NCI-H510A (cell line): ENCODE measurements around the gene DGLUCY.
"Not testable (repeated sequence)": the region's sequence is repeated elsewhere in the genome, so short reads cannot be mapped to it uniquely, and the experiment has no call there.

Experiments used
- DNase-seq: peaks from one replicate; lab custom pipeline; 2025; lab: John Stamatoyannopoulos, UW

Gene DGLUCY

GRCh38 chr14:91108941-91109611, 4.8 kb upstream of the DGLUCY start:
- DNase-seq, result no peak

GRCh38 chr14:91111443-91111842, 2.4 kb upstream of the DGLUCY start:
- DNase-seq, result no peak

GRCh38 chr14:91112194-91112593, 1.7 kb upstream of the DGLUCY start:
- no peak for DNase-seq

GRCh38 chr14:91114079-91115065, 499 bp downstream of the DGLUCY start:
- peak; percentile 56 for DNase-seq

- DNase-seq, result no peak
Measured at GRCh38 chr14:91115986-91116770, 2.3 kb downstream of the DGLUCY start.

- no peak for DNase-seq
Measured at GRCh38 chr14:91116913-91117588, 3.2 kb downstream of the DGLUCY start.

- no peak for DNase-seq
Measured at GRCh38 chr14:91117960-91118359, 4.1 kb downstream of the DGLUCY start.

- no peak for DNase-seq
Measured at GRCh38 chr14:91118511-91119068, 4.7 kb downstream of the DGLUCY start.

GRCh38 chr14:91119556-91120311, 5.9 kb downstream of the DGLUCY start:
- no peak for DNase-seq

GRCh38 chr14:91123201-91123600, 9.3 kb downstream of the DGLUCY start:
- DNase-seq, result no peak

GRCh38 chr14:91124406-91125270, 10.8 kb downstream of the DGLUCY start:
- not testable (repeated sequence) for DNase-seq

- no peak for DNase-seq
Measured at GRCh38 chr14:91125271-91125660, 11.4 kb downstream of the DGLUCY start.

- DNase-seq, result no peak
Measured at GRCh38 chr14:91125801-91126200, 11.9 kb downstream of the DGLUCY start.

GRCh38 chr14:91126761-91127160, 12.9 kb downstream of the DGLUCY start:
- DNase-seq, result no peak

GRCh38 chr14:91127401-91127801, 13.5 kb downstream of the DGLUCY start:
- no peak for DNase-seq

GRCh38 chr14:91127924-91128323, 14.1 kb downstream of the DGLUCY start:
- no peak for DNase-seq

- DNase-seq, result no peak
Measured at GRCh38 chr14:91128699-91129098, 14.8 kb downstream of the DGLUCY start.

- DNase-seq, result no peak
Measured at GRCh38 chr14:91129261-91129660, 15.4 kb downstream of the DGLUCY start.

- DNase-seq, result no peak
Measured at GRCh38 chr14:91135039-91135438, 21.2 kb downstream of the DGLUCY start.
